T-helper 2 cell treated with Interferon-gamma antibody and Interleukin-4, amounts not matched to agents 100 ng/mL and 5 ng/mL, for 36 hours (primary cell): ENCODE data around the gene RNF126. TPM values are rescaled to one million over a fixed set of nuclear protein-coding genes. Genes with fewer than 3 reads are reported as not detected.
"Not testable (repeated sequence)": the region's sequence is repeated elsewhere in the genome, so short reads cannot be mapped to it uniquely, and the experiment has no call there.

Source experiments
- intact Hi-C: fragments of 100-400 bp; cut with micrococcal nuclease; formaldehyde crosslinking; loops from one replicate; pipeline ENCODE4 v1.15.1; 2023
- total RNA-seq: library from RNA; stranded (reverse); gene quantifications from 2 replicates; pipeline ENCODE4 v1.2.3, GENCODE V29; 2022

Gene RNF126
- total RNA-seq, 1 donor from 2014 or later = 80.9 TPM

GRCh38 chr19:616062-616700 lies 46.8 kb downstream of the RNF126 start:
- intact Hi-C loops = no loop called here

- intact Hi-C loops = no loop called here
Measured at GRCh38 chr19:615619-616018, 47.4 kb downstream of the RNF126 start.

GRCh38 chr19:613732-614567 lies 49.1 kb downstream of the RNF126 start:
- intact Hi-C loops = no loop called here

- intact Hi-C loops = no loop called here
Measured at GRCh38 chr19:612941-613340, 50.1 kb downstream of the RNF126 start.

- intact Hi-C loops = loop anchor here (2.0 kb wide), 1 partner anchor 21 kb away; the partner anchor contains the start of gene POLRMT
Measured at GRCh38 chr19:611481-611868, 51.5 kb downstream of the RNF126 start.

- intact Hi-C loops = loop anchor here (2.0 kb wide), 1 partner anchor 22 kb away; the partner anchor contains the start of gene POLRMT
Measured at GRCh38 chr19:610801-611480, 52.1 kb downstream of the RNF126 start.

GRCh38 chr19:610071-610800 lies 52.8 kb downstream of the RNF126 start:
- intact Hi-C loops = loop anchor here (2.0 kb wide), 1 partner anchor 23 kb away; the partner anchor contains the start of gene POLRMT

- intact Hi-C loops = no loop called here
Measured at GRCh38 chr19:609004-609346, 54.0 kb downstream of the RNF126 start.

GRCh38 chr19:608155-609003 lies 54.6 kb downstream of the RNF126 start:
- intact Hi-C loops = no loop called here

GRCh38 chr19:607301-608154 lies 55.5 kb downstream of the RNF126 start:
- intact Hi-C loops = no loop called here

GRCh38 chr19:605061-605971 lies 57.7 kb downstream of the RNF126 start:
- intact Hi-C loops = not testable (repeated sequence)

- intact Hi-C loops = no loop called here
Measured at GRCh38 chr19:604355-604754, 58.7 kb downstream of the RNF126 start.

GRCh38 chr19:603779-604178 lies 59.2 kb downstream of the RNF126 start:
- intact Hi-C loops = not testable (repeated sequence)

- intact Hi-C loops = not testable (repeated sequence)
Measured at GRCh38 chr19:603302-603639, 59.7 kb downstream of the RNF126 start.

- intact Hi-C loops = no loop called here
Measured at GRCh38 chr19:602391-603301, 60.4 kb downstream of the RNF126 start.

- intact Hi-C loops = no loop called here
Measured at GRCh38 chr19:601790-602189, 61.2 kb downstream of the RNF126 start.

GRCh38 chr19:601310-601709 lies 61.7 kb downstream of the RNF126 start:
- intact Hi-C loops = no loop called here
